GM12872 (cell line): Measurements from ENCODE around the gene MADD.

Experiments
- CTCF ChIP-seq: IDR thresholded peaks from 3 replicates; pipeline ENCODE4 v1.5.1; 2011; ENCODE audit warnings: low read depth, mild to moderate bottlenecking, low read length, moderate library complexity; ENCODE audit not compliant: insufficient read depth

MADD gene

GRCh38 chr11:47378010-47378835, 108.3 kb downstream of the MADD start, which contains the start of gene SPI1:
TSS of gene SPI1 (minus strand) at chr11:47378547. CDS start at chr11:47378353, 194 bp downstream.
- no peak for TF ChIP-seq CTCF

DNA sequence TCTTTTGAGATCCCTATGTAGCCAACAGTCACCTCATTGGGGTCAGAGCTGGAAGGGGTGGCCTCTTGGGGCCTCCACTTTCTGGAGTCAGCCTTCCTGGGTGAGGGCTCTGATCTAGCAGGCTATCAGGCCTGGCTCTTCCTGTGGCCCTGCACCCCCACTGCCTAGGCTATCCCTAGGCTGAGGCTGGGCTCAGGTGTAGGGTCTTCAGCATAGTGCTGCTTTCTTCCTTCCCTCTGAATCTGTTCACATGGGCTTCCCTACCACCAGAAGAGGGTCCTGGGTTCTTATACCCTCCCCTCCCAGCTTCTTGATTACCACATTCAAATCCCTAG, 108.9 kb downstream of the MADD start:
- no peak for TF ChIP-seq CTCF

DNA sequence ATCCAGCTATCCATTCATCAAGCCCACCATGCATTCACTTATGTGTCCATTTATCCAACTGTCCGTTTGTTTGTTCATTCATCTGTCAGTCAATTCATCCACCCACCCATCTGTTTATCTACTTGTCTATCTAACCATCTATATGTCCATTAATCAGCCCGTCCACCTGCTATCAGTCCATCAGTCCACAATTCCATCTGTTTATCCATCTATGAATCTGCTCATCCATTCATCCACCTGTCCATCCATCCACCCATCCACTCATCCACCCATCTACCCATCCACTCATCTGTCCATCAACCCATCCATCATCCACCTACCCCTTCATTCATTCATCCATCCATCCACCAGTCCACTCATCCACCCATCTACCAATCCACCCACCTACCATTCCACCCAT, 109.4 kb downstream of the MADD start:
- no peak for TF ChIP-seq CTCF
